ENCODE measurements around the gene SAPCD1. TPM values are rescaled to one million over a fixed set of nuclear protein-coding genes. Genes with fewer than 3 reads are reported as not detected.
"Not testable (repeated sequence)": the region's sequence is repeated elsewhere in the genome, so short reads cannot be mapped to it uniquely, and the experiment has no call there.

Gene SAPCD1
- total RNA-seq, 2 donors from 2014 or later = 3.6 to 4.2 TPM

GRCh38 chr6:31780507-31781243, 18.2 kb downstream of the SAPCD1 start:
- Mint-ChIP-seq H3K36me3 (ENCODE audit: low read depth) (peaks cover 3% of the 10 kb centered on the region), H3K4me3 (no peak overlapping the region), H3K4me1 (peaks cover 18% of the 10 kb centered on the region), H3K27ac (no peak overlapping the region), H3K27me3 (no peaks in the 10 kb centered on the region)
- DNase-seq (no peak), ATAC-seq (no peak)
- no peaks in the 10 kb centered on the region for H3K9me3 ChIP-seq (ENCODE audit: control insufficient read depth, low read length, poor library complexity, severe bottlenecking)

DNA sequence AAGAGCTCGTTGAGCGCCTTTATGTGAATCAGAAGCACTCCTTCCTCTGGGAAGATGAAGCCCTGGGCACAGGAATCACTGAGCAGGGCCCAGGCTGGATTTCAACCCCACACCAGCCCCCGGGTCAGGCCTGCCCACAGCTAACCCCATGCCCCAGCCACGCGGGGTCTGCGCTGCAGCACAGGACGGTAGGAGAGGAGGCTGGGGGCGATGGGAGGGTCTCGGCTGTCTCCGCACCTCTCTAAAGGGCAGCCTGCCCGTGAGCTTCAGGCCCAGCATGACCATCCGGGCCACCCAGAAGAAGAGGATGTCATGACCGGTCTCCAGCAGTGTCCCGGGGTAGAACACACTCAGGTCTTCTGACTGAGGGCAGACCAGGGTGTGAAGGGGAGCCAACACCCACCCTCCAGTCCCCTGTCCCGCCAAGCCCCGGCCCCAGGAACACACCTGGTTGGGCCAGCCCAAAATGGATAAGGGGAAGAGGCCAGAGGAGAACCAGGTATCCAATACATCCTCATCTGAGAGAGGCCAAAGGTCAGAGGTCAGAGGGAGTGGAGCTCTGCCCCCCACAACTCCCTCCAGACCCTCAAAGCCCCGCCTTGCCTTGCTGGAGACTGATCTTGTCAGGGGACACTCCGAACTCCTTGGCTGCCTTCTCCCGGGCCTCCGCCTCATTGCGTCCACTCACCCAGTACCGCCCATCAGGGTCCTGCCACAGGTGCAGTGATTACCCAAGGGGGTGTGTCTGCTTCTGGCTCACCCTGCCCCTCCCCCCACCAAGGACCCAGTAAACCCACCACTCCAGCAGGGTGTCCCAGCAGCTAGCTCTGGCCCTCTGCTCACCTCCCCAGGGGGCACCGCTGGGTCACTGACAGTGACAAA, 19.0 kb downstream of the SAPCD1 start:
- H3K36me3 Mint-ChIP-seq (ENCODE audit: low read depth) = peaks cover 3% of the 10 kb centered on the region
- peaks cover 15% of the 10 kb centered on the region for H3K4me1 Mint-ChIP-seq
- H3K4me3 Mint-ChIP-seq = no peak overlapping the region
- no peaks in the 10 kb centered on the region for H3K9me3 ChIP-seq (ENCODE audit: control insufficient read depth, low read length, poor library complexity, severe bottlenecking)
- H3K27ac Mint-ChIP-seq = no peak overlapping the region
- ATAC-seq = no peak
- no peaks in the 10 kb centered on the region for H3K27me3 Mint-ChIP-seq
- DNase-seq = no peak

DNA sequence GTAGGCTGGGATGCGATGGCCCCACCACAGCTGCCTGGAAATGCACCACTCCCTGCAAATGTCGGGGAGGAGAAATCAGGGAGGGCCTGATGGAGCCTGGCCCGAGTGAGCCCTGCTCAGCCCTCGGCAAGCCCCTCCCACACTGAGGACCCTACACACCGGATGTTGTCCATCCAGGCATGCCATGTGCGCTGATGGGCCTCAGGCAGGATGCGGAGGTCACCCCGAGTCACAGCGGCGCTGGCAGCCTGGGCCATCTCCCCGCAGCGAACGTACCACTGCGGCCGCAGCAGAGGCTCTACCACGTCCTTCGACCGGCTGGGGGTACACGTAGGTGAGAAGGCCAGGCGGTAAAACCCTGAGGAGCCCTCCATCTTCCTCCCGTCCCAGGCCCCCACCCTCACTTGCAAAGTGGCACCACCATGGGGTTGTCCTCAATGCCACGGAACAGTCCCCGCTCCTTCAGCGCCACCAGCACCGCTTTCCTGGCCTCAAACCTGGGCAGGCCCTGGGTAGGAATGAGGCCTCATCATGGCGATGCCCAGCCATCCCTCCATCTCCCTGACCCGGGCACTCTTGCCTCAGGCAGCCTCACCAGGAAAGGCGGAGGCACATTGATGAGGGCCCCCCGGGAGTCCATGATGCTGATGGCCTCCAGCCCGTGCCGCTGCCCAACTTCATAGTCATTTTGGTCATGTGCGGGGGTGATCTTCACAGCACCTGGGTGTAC, 19.8 kb downstream of the SAPCD1 start:
- no peaks in the 10 kb centered on the region for H3K9me3 ChIP-seq (ENCODE audit: control insufficient read depth, low read length, poor library complexity, severe bottlenecking)
- no peak overlapping the region for H3K27ac Mint-ChIP-seq
- H3K4me3 Mint-ChIP-seq = no peak overlapping the region
- DNase-seq (no peak), ATAC-seq (no peak)
- H3K36me3 Mint-ChIP-seq (ENCODE audit: low read depth) = peaks cover 3% of the 10 kb centered on the region
- peaks cover 8% of the 10 kb centered on the region for H3K4me1 Mint-ChIP-seq
- no peaks in the 10 kb centered on the region for H3K27me3 Mint-ChIP-seq

DNA sequence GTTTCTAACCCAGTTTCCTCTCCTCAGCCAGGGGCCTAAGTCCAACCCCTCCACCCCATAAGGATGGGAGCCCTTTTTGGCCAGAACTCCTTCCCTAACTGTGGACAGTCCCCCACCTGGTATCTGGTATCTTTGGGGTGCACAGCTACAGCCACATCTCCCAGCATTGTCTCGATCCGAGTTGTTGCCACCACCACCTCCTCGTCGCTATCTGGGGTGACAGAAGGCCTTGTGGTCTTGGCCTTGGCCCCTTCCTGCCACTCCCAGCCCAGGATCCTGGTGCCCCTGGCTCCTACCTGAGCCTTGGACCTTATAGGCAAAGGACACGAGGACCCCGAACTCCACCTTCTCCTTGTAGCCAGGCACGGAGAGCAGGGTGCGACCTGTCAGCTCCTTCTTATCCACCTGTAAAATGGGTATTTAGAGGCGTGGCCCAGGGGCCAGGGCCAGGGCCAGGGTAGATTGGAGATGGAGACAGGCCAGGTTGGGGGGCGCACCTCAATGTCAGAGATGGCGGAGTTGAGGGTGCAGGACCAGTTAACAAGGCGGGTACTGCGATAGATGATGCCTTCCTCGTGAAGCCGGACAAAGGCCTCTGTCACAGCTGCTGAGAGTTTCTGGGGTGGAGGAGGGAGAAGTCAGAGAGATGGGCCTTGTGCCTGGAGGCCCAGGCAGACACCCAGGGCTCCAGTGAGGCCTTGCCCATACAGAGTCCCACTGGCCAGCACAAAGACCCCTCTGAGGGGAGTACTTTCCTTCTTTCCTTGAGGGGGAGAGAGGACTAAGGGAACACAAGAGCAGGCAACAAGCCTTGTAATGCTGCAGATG, 21.9 kb downstream of the SAPCD1 start:
- peaks cover 5% of the 10 kb centered on the region for H3K4me1 Mint-ChIP-seq
- no peak overlapping the region for H3K4me3 Mint-ChIP-seq
- H3K36me3 Mint-ChIP-seq (ENCODE audit: low read depth) = peaks cover 3% of the 10 kb centered on the region
- no peaks in the 10 kb centered on the region for H3K27me3 Mint-ChIP-seq
- no peaks in the 10 kb centered on the region for H3K9me3 ChIP-seq (ENCODE audit: control insufficient read depth, low read length, poor library complexity, severe bottlenecking)
- no peak overlapping the region for H3K27ac Mint-ChIP-seq
- ATAC-seq (no peak), DNase-seq (no peak)

DNA sequence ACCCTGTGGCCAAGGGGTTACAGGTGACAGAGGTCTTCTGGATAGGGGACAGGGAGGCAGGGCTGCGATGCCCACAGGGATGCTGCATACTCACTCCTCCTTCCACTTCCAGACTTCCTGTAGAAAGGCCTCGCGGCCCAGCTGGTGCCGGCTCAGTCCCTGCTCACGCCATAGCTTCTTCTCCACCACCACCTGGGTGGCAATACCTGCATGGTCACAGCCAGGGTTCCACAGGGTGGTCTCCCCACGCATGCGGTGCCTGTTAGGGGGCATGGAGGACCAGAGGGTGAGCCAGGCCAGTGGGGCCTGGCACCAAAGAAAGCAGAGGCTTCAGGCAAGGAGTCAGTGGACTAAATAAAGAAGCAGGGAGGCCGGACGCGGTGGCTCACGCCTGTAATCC, 23.0 kb downstream of the SAPCD1 start:
- no peak for ATAC-seq
- H3K36me3 Mint-ChIP-seq (ENCODE audit: low read depth) = peaks cover 3% of the 10 kb centered on the region
- no peaks in the 10 kb centered on the region for H3K27me3 Mint-ChIP-seq
- H3K9me3 ChIP-seq (ENCODE audit: control insufficient read depth, low read length, poor library complexity, severe bottlenecking) = no peaks in the 10 kb centered on the region
- no peak for DNase-seq
- H3K4me3 Mint-ChIP-seq = no peak overlapping the region
- H3K27ac Mint-ChIP-seq = no peak overlapping the region
- peaks cover 5% of the 10 kb centered on the region for H3K4me1 Mint-ChIP-seq

DNA sequence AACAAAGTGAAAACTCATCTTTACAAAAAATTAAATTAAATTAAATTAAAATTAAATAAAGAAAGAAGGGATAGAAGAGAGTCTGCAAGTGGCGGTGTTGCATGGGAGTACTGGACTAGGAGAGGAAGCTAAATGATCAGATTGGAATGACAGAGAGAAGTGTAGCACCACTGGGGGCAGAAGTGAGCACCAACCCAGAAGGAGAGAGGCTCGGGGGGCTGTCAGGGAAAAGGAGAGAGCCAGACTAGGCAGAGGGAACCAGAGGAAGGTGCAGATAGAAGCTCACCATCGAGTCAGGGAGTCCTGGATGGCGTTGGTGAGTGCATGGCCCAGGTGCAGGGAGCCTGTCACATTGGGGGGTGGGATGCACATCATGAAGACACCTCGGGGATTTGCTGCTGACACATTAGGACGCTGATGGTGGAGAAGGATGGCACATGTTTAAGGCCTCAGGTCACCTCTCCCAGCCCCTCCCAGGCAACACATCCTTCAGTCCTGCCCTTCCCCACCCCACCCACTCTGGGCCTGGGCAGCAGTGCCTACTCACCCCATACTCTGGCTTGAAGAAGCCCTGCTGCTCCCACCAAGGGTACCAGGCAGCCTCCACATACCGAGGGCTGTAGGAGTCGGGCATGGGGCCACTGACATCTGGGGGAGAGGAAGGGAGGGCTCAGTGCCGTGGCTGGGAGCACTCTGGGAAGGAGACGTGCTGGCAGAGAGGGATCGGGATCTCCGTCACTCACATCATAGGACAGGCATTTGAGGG, 29.1 kb downstream of the SAPCD1 start:
- no peak overlapping the region for H3K27ac Mint-ChIP-seq
- H3K9me3 ChIP-seq (ENCODE audit: control insufficient read depth, low read length, poor library complexity, severe bottlenecking) = no peaks in the 10 kb centered on the region
- ATAC-seq (no peak), DNase-seq (no peak)
- no peak overlapping the region for H3K4me3 Mint-ChIP-seq
- H3K36me3 Mint-ChIP-seq (ENCODE audit: low read depth) = peaks cover 8% of the 10 kb centered on the region
- no peaks in the 10 kb centered on the region for H3K27me3 Mint-ChIP-seq
- H3K4me1 Mint-ChIP-seq = peaks cover 24% of the 10 kb centered on the region

GRCh38 chr6:31792090-31792374, 29.6 kb downstream of the SAPCD1 start:
- Mint-ChIP-seq H3K4me1 (peaks cover 26% of the 10 kb centered on the region), H3K36me3 (ENCODE audit: low read depth) (peaks cover 8% of the 10 kb centered on the region), H3K27me3 (no peaks in the 10 kb centered on the region), H3K4me3 (peak overlapping the region; percentile 66), H3K27ac (no peak overlapping the region)
- no peak for ATAC-seq
- no peak for DNase-seq
- H3K9me3 ChIP-seq (ENCODE audit: control insufficient read depth, low read length, poor library complexity, severe bottlenecking) = no peaks in the 10 kb centered on the region

DNA sequence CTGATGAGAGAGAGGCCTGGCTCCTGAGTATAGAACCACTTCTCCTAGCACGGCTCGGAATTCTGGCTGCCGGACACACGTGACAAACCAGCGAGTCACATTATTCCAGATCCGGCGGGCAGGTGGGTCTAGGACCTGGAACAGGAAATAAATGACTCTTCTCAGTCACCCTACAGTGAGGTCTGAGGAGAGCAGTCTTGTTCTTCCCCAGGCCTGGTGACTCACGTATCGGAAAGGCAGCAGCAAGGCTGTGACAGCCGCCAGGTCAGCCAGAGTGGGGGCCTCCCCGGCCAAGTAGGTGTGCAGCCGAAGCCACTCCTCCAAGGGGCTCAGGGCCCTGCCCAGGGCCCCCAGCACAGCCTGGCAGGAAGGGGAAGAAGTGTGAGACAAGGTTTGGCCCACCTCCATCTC, 30.3 kb downstream of the SAPCD1 start:
- no peaks in the 10 kb centered on the region for H3K9me3 ChIP-seq (ENCODE audit: control insufficient read depth, low read length, poor library complexity, severe bottlenecking)
- peaks cover 8% of the 10 kb centered on the region for H3K36me3 Mint-ChIP-seq (ENCODE audit: low read depth)
- no peak overlapping the region for H3K27ac Mint-ChIP-seq
- no peaks in the 10 kb centered on the region for H3K27me3 Mint-ChIP-seq
- no peak overlapping the region for H3K4me3 Mint-ChIP-seq
- DNase-seq (no peak), ATAC-seq (no peak)
- peaks cover 33% of the 10 kb centered on the region for H3K4me1 Mint-ChIP-seq

DNA sequence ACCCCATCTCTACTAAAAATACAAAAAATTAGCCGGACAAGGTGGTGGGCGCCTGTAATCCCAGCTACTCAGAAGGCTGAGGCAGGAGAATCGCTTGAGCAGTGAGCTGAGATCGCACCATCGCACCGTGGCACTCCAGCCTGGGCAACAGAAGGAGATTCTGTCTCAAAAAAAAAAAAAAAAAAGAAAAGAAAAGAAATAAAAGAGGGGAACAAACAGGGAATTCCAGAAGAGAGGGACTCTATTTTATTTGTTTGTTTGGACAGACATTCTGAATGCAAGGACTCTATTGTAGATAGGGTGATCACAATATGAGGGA, 31.4 kb downstream of the SAPCD1 start:
- not testable (repeated sequence) for DNase-seq; H3K9me3 ChIP-seq (ENCODE audit: control insufficient read depth, low read length, poor library complexity, severe bottlenecking); ATAC-seq; H3K36me3 Mint-ChIP-seq (ENCODE audit: low read depth); H3K27me3 Mint-ChIP-seq
- H3K4me3 Mint-ChIP-seq = peak overlapping the region; percentile 95
- H3K4me1 Mint-ChIP-seq = peaks cover 36% of the 10 kb centered on the region
- H3K27ac Mint-ChIP-seq = peak overlapping the region; percentile 98

DNA sequence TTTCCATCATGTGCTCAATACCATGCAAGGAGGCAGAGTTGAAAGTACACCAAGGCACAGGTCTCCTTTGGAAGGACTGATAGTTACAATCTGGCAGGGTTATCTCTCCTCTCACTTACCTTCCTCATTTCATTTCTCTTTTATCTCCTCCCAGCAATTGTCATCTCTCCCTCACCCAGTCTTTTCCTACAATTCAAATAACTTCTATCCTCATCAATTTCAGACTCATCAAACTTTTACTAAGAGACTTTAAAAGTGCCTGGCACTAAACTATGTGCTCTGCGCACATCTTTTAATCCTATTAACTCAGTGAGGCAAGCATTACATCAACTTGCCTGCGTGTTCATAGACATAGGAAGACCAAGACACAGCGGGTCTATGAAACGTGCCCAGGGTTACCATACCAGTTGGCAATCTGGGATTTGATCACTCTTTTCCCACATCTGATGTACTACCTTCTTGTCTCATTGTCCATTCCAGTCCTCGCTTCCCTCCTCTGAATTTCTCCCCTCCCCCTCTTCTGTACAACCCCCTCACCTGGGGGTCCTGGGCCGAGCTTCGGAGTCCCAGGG, 31.9 kb downstream of the SAPCD1 start:
- peak overlapping the region; percentile 95 for H3K4me3 Mint-ChIP-seq
- peak overlapping the region; percentile 98 for H3K27ac Mint-ChIP-seq
- peaks cover 8% of the 10 kb centered on the region for H3K36me3 Mint-ChIP-seq (ENCODE audit: low read depth)
- no peaks in the 10 kb centered on the region for H3K9me3 ChIP-seq (ENCODE audit: control insufficient read depth, low read length, poor library complexity, severe bottlenecking)
- H3K4me1 Mint-ChIP-seq = peaks cover 36% of the 10 kb centered on the region
- DNase-seq = no peak
- no peak for ATAC-seq
- no peaks in the 10 kb centered on the region for H3K27me3 Mint-ChIP-seq

DNA sequence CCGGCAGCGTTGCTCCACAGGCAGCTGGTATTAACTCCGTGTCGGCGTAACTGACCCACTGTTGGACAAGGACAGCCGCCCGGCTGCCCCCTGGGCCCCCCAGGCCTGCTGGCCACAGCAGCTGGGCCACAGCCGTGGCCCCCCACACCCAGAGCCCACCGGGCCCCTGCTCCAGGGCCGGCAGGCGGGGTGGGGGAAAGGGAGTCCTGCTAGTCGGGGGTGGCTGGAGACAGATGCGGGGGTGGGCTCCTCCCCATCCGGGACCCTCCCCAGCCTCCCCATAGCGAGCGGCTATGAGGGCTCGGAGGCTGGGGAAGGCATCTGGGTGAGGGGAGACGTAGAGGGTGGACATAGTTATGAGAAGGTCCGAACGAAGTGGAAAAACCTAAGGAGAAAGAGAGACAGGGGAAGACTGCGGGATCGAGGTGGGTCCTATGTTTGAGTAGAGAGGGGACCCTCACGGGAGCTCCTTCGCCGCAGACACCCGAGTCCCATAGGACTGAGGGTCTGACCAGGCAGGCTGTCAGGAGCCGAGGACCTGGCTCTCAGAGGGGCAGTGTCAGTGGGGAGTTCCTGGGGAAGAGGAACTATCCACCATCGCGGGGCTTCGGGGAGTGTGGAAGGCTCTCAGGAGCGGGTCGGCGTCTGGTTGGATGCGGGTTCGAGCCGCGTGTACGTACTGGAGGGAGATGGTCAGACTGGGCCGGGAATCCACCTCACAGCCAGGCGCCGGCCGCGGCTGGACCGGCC, 32.6 kb downstream of the SAPCD1 start:
- no peaks in the 10 kb centered on the region for H3K9me3 ChIP-seq (ENCODE audit: control insufficient read depth, low read length, poor library complexity, severe bottlenecking)
- Mint-ChIP-seq H3K4me1 (peaks cover 36% of the 10 kb centered on the region), H3K27me3 (no peaks in the 10 kb centered on the region), H3K36me3 (ENCODE audit: low read depth) (peaks cover 8% of the 10 kb centered on the region), H3K4me3 (peak overlapping the region; percentile 95), H3K27ac (peak overlapping the region; percentile 98)
- peak; percentile 7 for ATAC-seq
- peak in 1 of 3 donors; percentile 12 for DNase-seq
